Right lobe of liver (tissue), 6 donors: Measurements from ENCODE around the gene PLXNC1. TPM values are rescaled to one million over a fixed set of nuclear protein-coding genes. Genes with fewer than 3 reads are reported as not detected.

Experiments
- ATAC-seq, 4 donors: fragments of 200-7000 bp; cut with Tn5 transposase; one replicate each; pipeline ENCODE4 v1.9.1; 2020; ENCODE audit warnings: mild to moderate bottlenecking in 4 of 4, moderate library complexity in 4 of 4
- DNase-seq, 3 donors: peaks; one replicate each; pipeline ENCODE4 v3.0.0-alpha.2; 2020
- H3K27ac ChIP-seq, 3 donors: fragments of 200-600 bp; one replicate each; pipeline ENCODE4 v1.8.0; 2022
- H3K27me3 ChIP-seq, 2 donors: fragments of 200-600 bp; one replicate each; pipeline ENCODE4 v1.8.0; 2022
- H3K36me3 ChIP-seq, 4 donors: fragments of 200-600 bp; sonication (generic) in 1 of 4; one replicate each; pipeline versions ENCODE4 v1.5.1 to v1.8.0; 2017 to 2022; ENCODE audit warnings: control low read depth in 1 of 4
- H3K4me1 ChIP-seq, 4 donors: fragments of 200-600 bp; sonication (generic) in 1 of 4; one replicate each; pipeline versions ENCODE4 v1.5.1 to v1.8.0; 2017 to 2022; ENCODE audit warnings: control low read depth in 1 of 4
- H3K4me3 ChIP-seq, 3 donors: fragments of 200-600 bp; one replicate each; pipeline ENCODE4 v1.8.0; 2022
- H3K9me3 ChIP-seq, 4 donors: fragments of 200-600 bp; sonication (generic) in 1 of 4; one replicate each; pipeline versions ENCODE4 v1.5.1 to v1.8.0; 2017 to 2022; ENCODE audit warnings: control low read depth in 1 of 4
- CTCF ChIP-seq, 4 donors: fragments of 200-600 bp in 3 of 4; fragments of 450-650 bp in 1 of 4; IDR thresholded peaks; one replicate each; pipeline versions ENCODE4 v1.5.1 to v1.8.0; 2016 to 2022; ENCODE audit warnings: antibody characterized with exemption in 4 of 4, mild to moderate bottlenecking in 2 of 4
- POLR2A ChIP-seq: fragments of 450-650 bp; IDR thresholded peaks from one replicate; pipeline ENCODE4 v1.6.1; 2017; ENCODE audit warnings: antibody characterized with exemption, mild to moderate bottlenecking
- WGBS: methylation state at CpG from one replicate; pipeline ENCODE4 v1.1.6; 2018; ENCODE audit warnings: low coverage, low lambda C conversion rate; ENCODE audit not compliant: insufficient coverage; ENCODE audit errors: missing lambda C conversion rate; 5-methylcytosine and 5-hydroxymethylcytosine counted together
- intact Hi-C, 2 donors: fragments of 100-400 bp; cut with DNase I; formaldehyde crosslinking; loops; one replicate each; pipeline versions ENCODE4 v1.11.2 to v1.14.1; 2022
- total RNA-seq, 6 experiments: library from RNA; depleted of rRNA in 2 of 6; stranded (reverse); fragments of >200 nt in 2 of 6; fragmentation: NEBNext Ultra II Directional in 3 of 6; extraction: Animal tissue kit (Norgen Biotek cat#: 25700) in 3 of 6; gene quantifications; one replicate each; pipeline versions ENCODE4 v1.1.0 to v1.2.4, GENCODE V29; 2016 to 2023
- donor health status: DM: no; HTN: yes; CAD: no.
- donor health status: DM: no; HTN: no; CAD: no.
- donor health status: DM: no; HTN: no; CAD: no.
- donor health status: DM: no; HTN: yes; CAD: no.
- donor health status: DM: no; HTN: yes; CAD: no.

PLXNC1 gene
- total RNA-seq, 6 experiments from 2014 or later: 1.6 to 7.0 (median 3.5) TPM

- intact Hi-C loops: no loop called here
- no peak overlapping the region for H3K4me3 ChIP-seq
- H3K4me1 ChIP-seq: peaks cover 0 to 18% (median 5%) of the 10 kb centered on the region in 4 donors
- no peaks in the 10 kb centered on the region for H3K36me3 ChIP-seq
- 86% methylated on average over 5 of the region's 7 CpGs for WGBS
- DNase-seq (no peak), ATAC-seq (no peak)
- no peaks in the 10 kb centered on the region for H3K9me3 ChIP-seq
- no peaks in the 10 kb centered on the region for H3K27me3 ChIP-seq
- H3K27ac ChIP-seq: no peak overlapping the region
- TF ChIP-seq CTCF (IDR thresholded peaks at IDR 0.05): no peak
- TF ChIP-seq POLR2A: no peak
Measured at GRCh38 chr12:94280063-94280462, 131.7 kb downstream of the PLXNC1 start.

- no peak for TF ChIP-seq POLR2A
- no peak for TF ChIP-seq CTCF (IDR thresholded peaks at IDR 0.05)
- Histone ChIP-seq H3K4me1 (peaks cover 0 to 9% (median 0%) of the 10 kb centered on the region in 4 donors), H3K27ac (no peak overlapping the region), H3K4me3 (no peak overlapping the region), H3K27me3 (no peaks in the 10 kb centered on the region), H3K9me3 (no peaks in the 10 kb centered on the region), H3K36me3 (no peaks in the 10 kb centered on the region)
- WGBS: 64% methylated on average over 7 of the region's 7 CpGs
- DNase-seq: peak in 1 of 3 donors; percentile 52
- peak; percentile 66 to 78 (median 72) for ATAC-seq
- intact Hi-C loops: no loop called here
Measured at GRCh38 chr12:94282675-94283074, 134.3 kb downstream of the PLXNC1 start.

- ATAC-seq: no peak
- intact Hi-C loops: no loop called here
- DNase-seq: no peak
- no peak for TF ChIP-seq POLR2A
- TF ChIP-seq CTCF (IDR thresholded peaks at IDR 0.05): no peak
- H3K9me3 ChIP-seq: no peaks in the 10 kb centered on the region
- H3K4me1 ChIP-seq: no peaks in the 10 kb centered on the region
- no peak overlapping the region for H3K27ac ChIP-seq
- WGBS: 80% methylated on average over 1 of the region's 1 CpG
- H3K27me3 ChIP-seq: no peaks in the 10 kb centered on the region
- H3K36me3 ChIP-seq: no peaks in the 10 kb centered on the region
- H3K4me3 ChIP-seq: no peak overlapping the region
Measured at GRCh38 chr12:94284046-94284445, 135.7 kb downstream of the PLXNC1 start.

GRCh38 chr12:94284859-94285258 is 136.5 kb downstream of the PLXNC1 start:
- no peaks in the 10 kb centered on the region for H3K36me3 ChIP-seq
- DNase-seq (no peak), ATAC-seq (no peak)
- TF ChIP-seq CTCF (IDR thresholded peaks at IDR 0.05): no peak
- no peak for TF ChIP-seq POLR2A
- H3K27me3 ChIP-seq: no peaks in the 10 kb centered on the region
- no peak overlapping the region for H3K4me3 ChIP-seq
- H3K27ac ChIP-seq: no peak overlapping the region
- no peaks in the 10 kb centered on the region for H3K9me3 ChIP-seq
- WGBS: 50% methylated on average over 1 of the region's 2 CpGs
- intact Hi-C loops: no loop called here
- H3K4me1 ChIP-seq: peaks cover 0 to 5% (median 0%) of the 10 kb centered on the region in 4 donors
